Measurements from ENCODE around the gene FCGR3B.
"Not testable (repeated sequence)": the region's sequence is repeated elsewhere in the genome, so short reads cannot be mapped to it uniquely, and the experiment has no call there.

DNA sequence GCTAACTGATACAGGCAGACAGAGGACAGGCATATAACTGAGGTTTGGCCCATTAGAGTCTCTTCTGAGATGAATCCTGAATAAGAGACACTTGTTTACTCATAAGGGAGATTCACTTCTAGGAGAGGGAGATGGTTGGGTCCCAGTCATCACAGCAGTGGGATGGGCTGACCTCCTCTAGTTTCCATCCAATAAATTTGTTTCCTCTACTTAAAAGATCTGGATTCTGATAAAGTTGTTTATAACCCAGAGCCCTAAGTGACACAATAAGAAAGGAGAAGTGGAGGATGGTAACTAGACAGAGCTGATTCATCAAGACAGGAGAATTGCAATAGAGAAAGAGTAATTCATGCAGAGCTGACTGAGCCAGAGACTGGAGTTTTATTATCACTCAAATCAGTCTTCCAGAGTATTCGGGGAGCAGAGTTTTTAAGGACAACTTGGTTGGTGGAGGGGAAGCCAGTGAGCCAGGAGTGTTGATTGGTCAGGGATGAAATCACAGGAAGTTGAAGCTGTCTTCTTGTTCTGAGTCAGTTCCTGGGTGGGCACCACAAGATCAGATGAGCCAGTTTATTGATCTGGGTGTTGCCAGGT is 5.3 kb upstream of the FCGR3B start:
- TF ChIP-seq, protein P1, sequence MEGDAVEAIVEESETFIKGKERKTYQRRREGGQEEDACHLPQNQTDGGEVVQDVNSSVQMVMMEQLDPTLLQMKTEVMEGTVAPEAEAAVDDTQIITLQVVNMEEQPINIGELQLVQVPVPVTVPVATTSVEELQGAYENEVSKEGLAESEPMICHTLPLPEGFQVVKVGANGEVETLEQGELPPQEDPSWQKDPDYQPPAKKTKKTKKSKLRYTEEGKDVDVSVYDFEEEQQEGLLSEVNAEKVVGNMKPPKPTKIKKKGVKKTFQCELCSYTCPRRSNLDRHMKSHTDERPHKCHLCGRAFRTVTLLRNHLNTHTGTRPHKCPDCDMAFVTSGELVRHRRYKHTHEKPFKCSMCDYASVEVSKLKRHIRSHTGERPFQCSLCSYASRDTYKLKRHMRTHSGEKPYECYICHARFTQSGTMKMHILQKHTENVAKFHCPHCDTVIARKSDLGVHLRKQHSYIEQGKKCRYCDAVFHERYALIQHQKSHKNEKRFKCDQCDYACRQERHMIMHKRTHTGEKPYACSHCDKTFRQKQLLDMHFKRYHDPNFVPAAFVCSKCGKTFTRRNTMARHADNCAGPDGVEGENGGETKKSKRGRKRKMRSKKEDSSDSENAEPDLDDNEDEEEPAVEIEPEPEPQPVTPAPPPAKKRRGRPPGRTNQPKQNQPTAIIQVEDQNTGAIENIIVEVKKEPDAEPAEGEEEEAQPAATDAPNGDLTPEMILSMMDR (IDR thresholded peaks at IDR 0.05) = not testable (repeated sequence)
- TF ChIP-seq POLR2A (IDR thresholded peaks at IDR 0.05) = not testable (repeated sequence)

All from uterus (tissue), 2 donors.